ENCODE results near the gene CNTN4. TPM values are rescaled to one million over a fixed set of nuclear protein-coding genes. Genes with fewer than 3 reads are reported as not detected.

CNTN4 gene
- total and polyA plus RNA-seq, 2 of the 8 experiments (the other 6 are each of a cell fraction or from before 2014, with no cell fraction given): 0.41 to 2.2 TPM

DNA sequence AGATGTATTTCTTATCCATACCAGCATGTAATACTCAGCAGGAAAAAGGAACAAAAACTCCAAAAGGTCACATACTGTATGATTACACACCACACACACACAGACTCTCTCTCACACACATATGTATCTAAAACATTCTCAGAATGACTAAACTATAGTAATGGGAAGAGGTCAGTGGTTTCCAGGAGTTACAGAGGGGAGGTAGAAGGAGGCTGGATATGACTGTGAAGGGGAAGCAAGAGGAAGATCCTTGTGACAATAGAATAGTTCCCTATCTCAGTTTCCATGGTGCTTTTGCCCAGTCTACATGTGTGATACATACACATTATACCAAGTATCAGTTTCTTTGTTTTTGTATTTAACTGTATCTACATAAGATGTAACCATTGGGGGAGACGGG, 821.4 kb downstream of the CNTN4 start:
- Histone ChIP-seq H2BK12ac (ENCODE audit: low read depth, low read length) (no peak overlapping the region), H2BK15ac (ENCODE audit: low read length) (no peak overlapping the region), H4K8ac (ENCODE audit: extremely low read depth, insufficient read depth, low read length) (no peak overlapping the region), H3K4ac (replicated peaks; ENCODE audit: insufficient read length, low read depth, low read length) (no peak overlapping the region), H3K27me3 (replicated peaks in 1 of 4; ENCODE audit: control insufficient read depth in 3 of 4, extremely low read depth in 1 of 4, insufficient read depth in 3 of 4, low read length in 3 of 4) (no peaks in the 10 kb centered on the region), H4K20me1 (replicated peaks in 1 of 2; ENCODE audit: control insufficient read depth in 1 of 2, insufficient read depth in 2 of 2, low read length in 2 of 2) (no peaks in the 10 kb centered on the region), H2BK20ac (ENCODE audit: low read length) (no peak overlapping the region), H3K14ac (ENCODE audit: insufficient read length) (no peak overlapping the region), H4K5ac (ENCODE audit: insufficient read length, low read depth, low read length) (no peak overlapping the region), H3K27ac (ENCODE audit: low read depth, low read length) (no peak overlapping the region), H3K79me1 (ENCODE audit: low read depth, low read length) (no peaks in the 10 kb centered on the region), H2AK5ac (ENCODE audit: low read depth, low read length) (no peak overlapping the region), H3K18ac (ENCODE audit: extremely low read depth, low read length) (no peak overlapping the region), H4K91ac (replicated peaks; ENCODE audit: insufficient read length, low read length) (no peak overlapping the region), H3K9me3 (ENCODE audit: insufficient read depth in 2 of 2, low read depth in 1 of 2, low read length in 1 of 2) (peaks cover 12 to 17% of the 10 kb centered on the region in 2 experiments), H3K23ac (ENCODE audit: insufficient read length) (no peak overlapping the region), H3K9ac (replicated peaks in 1 of 4; ENCODE audit: extremely low read depth in 1 of 4, low read depth in 3 of 4, low read length in 3 of 4) (no peak overlapping the region), H3K4me2 (ENCODE audit: insufficient read depth in 1 of 2, low read depth in 2 of 2, low read length in 2 of 2) (no peak overlapping the region), H3K4me3 (ENCODE audit: extremely low read depth in 1 of 4, insufficient read depth in 2 of 4, low read depth in 3 of 4, low read length in 4 of 4) (no peak overlapping the region), H2AFZ (ENCODE audit: low read length) (no peak overlapping the region), H3K36me3 (ENCODE audit: control insufficient read depth in 2 of 4, insufficient read depth in 4 of 4, low read length in 3 of 4) (peaks cover 0 to 3% (median 0%) of the 10 kb centered on the region in 4 experiments; a peak in 1 of 8 replicates), H2BK120ac (replicated peaks; ENCODE audit: low read depth, low read length) (no peak overlapping the region), H3K56ac (replicated peaks; ENCODE audit: insufficient read length, low read depth, low read length) (no peak overlapping the region), H2BK5ac (ENCODE audit: low read depth, low read length) (no peak overlapping the region), H3K79me2 (ENCODE audit: control insufficient read depth in 1 of 2, insufficient read depth in 2 of 2, low read length in 2 of 2) (no peaks in the 10 kb centered on the region), H3K4me1 (replicated peaks in 1 of 4; ENCODE audit: control insufficient read depth in 3 of 4, insufficient read depth in 4 of 4, low read length in 3 of 4) (no peaks in the 10 kb centered on the region), H3K23me2 (ENCODE audit: low read depth, low read length) (no peaks in the 10 kb centered on the region)
- DNase-seq (ENCODE audit: low read depth in 1 of 2, low spot score in 2 of 2) (no peak), FAIRE-seq (no peak)
- POLR2A ChIA-PET (ENCODE audit: partially characterized antibody): no interaction called here
- TF ChIP-seq MAFK (IDR thresholded peaks at IDR 0.05; ENCODE audit: low read depth, low read length) (no peak), POLR2A (IDR thresholded peaks at IDR 0.05; ENCODE audit: control extremely low read depth in 1 of 2, low read depth in 2 of 2, low read length in 2 of 2) (no peak), CREB1 (IDR thresholded peaks at IDR 0.05) (no peak), CHD1 (IDR thresholded peaks at IDR 0.05; ENCODE audit: low read depth, low read length) (no peak), CHD2 (IDR thresholded peaks at IDR 0.05; ENCODE audit: low read length) (no peak), CTBP2 (IDR thresholded peaks at IDR 0.05; ENCODE audit: borderline replicate concordance, insufficient read depth, insufficient read length, low read length) (no peak)
- CTCF ChIA-PET (ENCODE audit: partially characterized antibody): no interaction called here
- WGBS, 2 experiments (ENCODE audit: extremely low coverage in 1 of 2, insufficient coverage in 1 of 2, insufficient read length in 1 of 2, insufficient replicate concordance in 2 of 2, low coverage in 1 of 2, low lambda C conversion rate in 2 of 2, missing lambda C conversion rate in 1 of 2): 89% methylated on average over 1 of the region's 1 CpG; no CpG with 5 or more reads in 1 of the 2 experiments
